H1 (cell line): ENCODE measurements around the gene MRC2. TPM values are rescaled to one million over a fixed set of nuclear protein-coding genes. Genes with fewer than 3 reads are reported as not detected.

Experiments
- EZH2 ChIP-seq: fragments of 200-600 bp; sonication (generic); IDR thresholded peaks from 2 replicates; pipeline ENCODE4 v1.7.1; 2012; ENCODE audit warnings: low read depth, mild to moderate bottlenecking, moderate library complexity, low read length, inconsistent platforms; ENCODE audit not compliant: severe bottlenecking
- FOSL1 ChIP-seq: IDR thresholded peaks from 2 replicates; pipeline ENCODE4 v1.6.1; 2011; ENCODE audit warnings: mild to moderate bottlenecking, low read depth, low read length, moderate library complexity; ENCODE audit not compliant: insufficient read depth
- HDAC2 ChIP-seq, 2 experiments: fragments of 300-600 bp in 1 of 2; sonication (generic) in 1 of 2; IDR thresholded peaks; 2 replicates each; pipeline ENCODE4 v1.6.1; 2011 to 2012; ENCODE audit warnings: low read depth in 2 of 2, low read length in 2 of 2, mild to moderate bottlenecking in 2 of 2, moderate library complexity in 2 of 2, borderline replicate concordance in 1 of 2, inconsistent platforms in 1 of 2
- RNF2 ChIP-seq: fragments of 200-900, 300-1000 bp; sonication (generic); IDR thresholded peaks from 2 replicates; pipeline ENCODE4 v1.7.1; 2016; ENCODE audit warnings: borderline replicate concordance, low read depth, mild to moderate bottlenecking, antibody characterized with exemption, low read length; ENCODE audit not compliant: poor library complexity, severe bottlenecking; ENCODE audit errors: missing control alignments
- SIRT6 ChIP-seq: IDR thresholded peaks from one replicate; pipeline ENCODE4 v1.7.1; 2012; ENCODE audit warnings: low read length, inconsistent platforms
- SP2 ChIP-seq: IDR thresholded peaks from 2 replicates; pipeline ENCODE4 v1.6.1; 2012; ENCODE audit warnings: mild to moderate bottlenecking, low read length, inconsistent platforms
- polyA plus RNA-seq, 7 experiments: library from polyadenylated mRNA; depleted of rRNA in 3 of 7; stranded (reverse) in 5 of 7; unstranded in 2 of 7; fragments of >200 nt in 5 of 7; fragments of 200-250 nt in 2 of 7; gene quantifications; 1 replicate in 5 of 7; 2 replicates in 1 of 7; 4 replicates in 1 of 7; pipeline versions ENCODE4 v1.2.1 to v1.2.3, GENCODE V29; 2011 to 2013; ENCODE audit warnings: missing spikeins in 2 of 7, mixed read lengths in 2 of 7
- total RNA-seq: library from RNA; stranded (reverse); fragmentation: NEBNext Ultra II Directional; extraction: Animal tissue kit (Norgen Biotek cat#: 25700); gene quantifications from 2 replicates; pipeline ENCODE4 v1.2.1, GENCODE V29; 2021
- TF ChIP-seq, protein P1 (sequence below): IDR thresholded peaks from 2 replicates; pipeline ENCODE4 v1.6.1; 2012; ENCODE audit warnings: inconsistent platforms

Gene MRC2
- total and polyA plus RNA-seq, 2 of the 8 experiments (the other 6 are each of a cell fraction or from before 2014, with no cell fraction given) = 7.0 to 24.2 TPM

DNA sequence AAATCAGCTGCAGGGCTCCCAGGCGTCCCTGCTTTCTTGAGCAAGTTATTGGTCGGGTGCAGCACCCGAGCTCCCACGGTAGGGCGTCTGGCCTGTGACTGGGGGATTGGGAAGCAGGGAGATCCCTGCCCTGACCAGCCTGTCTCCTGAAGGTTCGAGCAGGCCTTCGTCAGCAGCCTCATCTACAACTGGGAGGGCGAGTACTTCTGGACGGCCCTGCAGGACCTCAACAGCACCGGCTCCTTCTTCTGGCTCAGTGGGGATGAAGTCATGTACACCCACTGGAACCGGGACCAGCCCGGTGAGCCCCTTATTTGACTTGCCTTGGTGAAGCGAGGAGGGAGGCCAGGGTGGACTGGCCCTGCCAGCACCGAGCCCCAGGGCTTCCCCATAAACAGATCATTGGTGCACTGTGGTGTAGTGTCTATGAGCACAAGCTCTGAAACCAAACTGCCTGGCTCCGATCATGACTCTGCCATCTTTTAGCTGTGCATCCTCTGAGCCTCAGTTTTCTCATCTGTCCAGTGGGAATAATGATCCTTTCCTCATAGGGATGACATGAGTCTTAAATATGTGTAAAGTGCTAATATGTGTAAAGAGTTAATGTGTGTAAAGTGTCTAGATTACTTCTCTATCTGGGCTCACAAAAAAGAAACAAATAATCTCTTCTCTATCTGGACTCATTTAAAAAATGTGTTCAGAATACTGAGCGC is 48.9 kb downstream of the MRC2 start (continued):
- TF ChIP-seq RNF2 (no peak), EZH2 (no peak), HDAC2 (IDR thresholded peaks at IDR 0.05; ENCODE audit: borderline replicate concordance in 1 of 2, low read depth in 2 of 2, low read length in 2 of 2) (no peak), SIRT6 (no peak), SP2 (no peak), FOSL1 (no peak)
- TF ChIP-seq, protein P1, sequence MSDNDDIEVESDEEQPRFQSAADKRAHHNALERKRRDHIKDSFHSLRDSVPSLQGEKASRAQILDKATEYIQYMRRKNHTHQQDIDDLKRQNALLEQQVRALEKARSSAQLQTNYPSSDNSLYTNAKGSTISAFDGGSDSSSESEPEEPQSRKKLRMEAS = no peak
- TF ChIP-seq, all 59 proteins: peak for 0
